ENCODE measurements around the gene PIK3C3.

Gene PIK3C3

GRCh38 chr18:42131066-42131929 lies 176.3 kb downstream of the PIK3C3 start:
- Histone ChIP-seq H3K36me3 (ENCODE audit: insufficient read depth) (no peaks in the 10 kb centered on the region; the same call in 1 of the 2 replicates), H3K27ac (no peak overlapping the region), H3K9ac (no peak overlapping the region), H4K20me1 (ENCODE audit: insufficient read depth) (no peaks in the 10 kb centered on the region), H3K79me2 (ENCODE audit: insufficient read depth, low read depth) (no peaks in the 10 kb centered on the region), H2AFZ (ENCODE audit: low read depth) (no peak overlapping the region), H3K4me2 (no peak overlapping the region), H3K4me3 (IDR thresholded peaks at IDR 0.05; ENCODE audit: insufficient read depth, low read depth, low read length) (no peak overlapping the region), H3K4me1 (ENCODE audit: low read depth, poor library complexity, severe bottlenecking) (no peaks in the 10 kb centered on the region), H3K27me3 (ENCODE audit: insufficient read depth, low read depth) (no peaks in the 10 kb centered on the region)
- TF ChIP-seq CTCF (conservative IDR thresholded peaks at IDR 0.05; ENCODE audit: low read depth, low read length) = no peak

DNA sequence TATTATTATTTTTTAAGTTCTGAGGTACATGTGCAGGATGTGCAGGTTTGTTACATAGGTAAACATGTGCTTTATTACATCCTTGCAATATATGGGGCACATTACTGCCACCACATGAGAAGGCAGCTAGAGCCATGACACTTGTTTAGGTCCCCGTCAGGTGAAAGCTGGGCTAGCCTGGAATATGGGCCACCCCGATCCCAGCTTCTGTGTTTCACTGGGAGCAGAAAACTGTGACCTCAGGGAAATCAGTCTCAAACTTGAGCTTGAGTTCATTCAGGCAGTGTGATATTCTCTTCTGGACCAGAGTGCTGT lies 176.9 kb downstream of the PIK3C3 start:
- Histone ChIP-seq H3K4me1 (ENCODE audit: low read depth, poor library complexity, severe bottlenecking) (no peaks in the 10 kb centered on the region), H3K9ac (no peak overlapping the region), H3K27ac (no peak overlapping the region), H3K79me2 (ENCODE audit: insufficient read depth, low read depth) (no peaks in the 10 kb centered on the region), H2AFZ (ENCODE audit: low read depth) (no peak overlapping the region), H3K4me3 (IDR thresholded peaks at IDR 0.05; ENCODE audit: insufficient read depth, low read depth, low read length) (no peak overlapping the region), H3K36me3 (ENCODE audit: insufficient read depth) (no peaks in the 10 kb centered on the region; the same call in 1 of the 2 replicates), H3K27me3 (ENCODE audit: insufficient read depth, low read depth) (no peaks in the 10 kb centered on the region), H4K20me1 (ENCODE audit: insufficient read depth) (no peaks in the 10 kb centered on the region), H3K4me2 (no peak overlapping the region)
- no peak for TF ChIP-seq CTCF (conservative IDR thresholded peaks at IDR 0.05; ENCODE audit: low read depth, low read length)
